Measurements from ENCODE around the gene IL5RA. TPM values are rescaled to one million over a fixed set of nuclear protein-coding genes. Genes with fewer than 3 reads are reported as not detected.

The IL5RA gene
- total RNA-seq, 2 donors from 2014 or later = not detected

DNA sequence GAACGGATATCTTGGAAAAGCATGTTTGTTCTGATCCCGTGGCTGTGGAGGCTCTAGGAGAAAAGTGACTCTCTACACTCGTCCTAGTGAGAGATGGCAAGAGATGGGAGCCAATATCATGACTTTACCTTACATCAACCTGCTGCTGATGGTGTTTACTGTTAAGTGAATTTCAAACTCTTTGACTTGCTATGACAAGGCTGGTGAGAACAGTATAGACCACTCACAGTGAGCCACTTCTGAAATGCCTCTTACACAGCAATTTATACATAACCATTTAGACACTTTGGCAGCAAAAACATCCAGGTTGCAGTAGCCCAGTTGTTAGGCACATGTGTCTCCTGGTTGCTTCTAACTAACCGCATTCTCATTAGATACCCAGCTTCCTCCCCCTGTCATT, 43.3 kb downstream of the IL5RA start:
- no peak overlapping the region for H3K4me3 Mint-ChIP-seq
- Histone ChIP-seq H3K4me3 (ENCODE audit: low read length) (no peak overlapping the region), H3K9ac (ENCODE audit: extremely low read depth, low read length, poor library complexity, severe bottlenecking) (no peak overlapping the region), H3K27me3 (ENCODE audit: control insufficient read depth, insufficient read depth, low read length, poor library complexity, severe bottlenecking) (no peaks in the 10 kb centered on the region), H3K9me3 (ENCODE audit: control insufficient read depth, low read length) (no peaks in the 10 kb centered on the region), H3K36me3 (ENCODE audit: control insufficient read depth, insufficient read depth, low read length) (no peaks in the 10 kb centered on the region), H3K4me1 (ENCODE audit: control insufficient read depth, insufficient read depth, low read length) (no peaks in the 10 kb centered on the region), H3K27ac (ENCODE audit: low read depth, low read length) (no peak overlapping the region)
- TF ChIP-seq, protein P1, sequence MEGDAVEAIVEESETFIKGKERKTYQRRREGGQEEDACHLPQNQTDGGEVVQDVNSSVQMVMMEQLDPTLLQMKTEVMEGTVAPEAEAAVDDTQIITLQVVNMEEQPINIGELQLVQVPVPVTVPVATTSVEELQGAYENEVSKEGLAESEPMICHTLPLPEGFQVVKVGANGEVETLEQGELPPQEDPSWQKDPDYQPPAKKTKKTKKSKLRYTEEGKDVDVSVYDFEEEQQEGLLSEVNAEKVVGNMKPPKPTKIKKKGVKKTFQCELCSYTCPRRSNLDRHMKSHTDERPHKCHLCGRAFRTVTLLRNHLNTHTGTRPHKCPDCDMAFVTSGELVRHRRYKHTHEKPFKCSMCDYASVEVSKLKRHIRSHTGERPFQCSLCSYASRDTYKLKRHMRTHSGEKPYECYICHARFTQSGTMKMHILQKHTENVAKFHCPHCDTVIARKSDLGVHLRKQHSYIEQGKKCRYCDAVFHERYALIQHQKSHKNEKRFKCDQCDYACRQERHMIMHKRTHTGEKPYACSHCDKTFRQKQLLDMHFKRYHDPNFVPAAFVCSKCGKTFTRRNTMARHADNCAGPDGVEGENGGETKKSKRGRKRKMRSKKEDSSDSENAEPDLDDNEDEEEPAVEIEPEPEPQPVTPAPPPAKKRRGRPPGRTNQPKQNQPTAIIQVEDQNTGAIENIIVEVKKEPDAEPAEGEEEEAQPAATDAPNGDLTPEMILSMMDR (conservative IDR thresholded peaks at IDR 0.05) = no peak
- H3K27me3 Mint-ChIP-seq (ENCODE audit: insufficient read depth) = peaks cover 2% of the 10 kb centered on the region
- H3K27ac Mint-ChIP-seq = no peak overlapping the region
- 96 to 98% methylated on average over 4 of the region's 4 CpGs for WGBS, 2 experiments (ENCODE audit: insufficient coverage in 1 of 2, insufficient read length in 1 of 2)
- no peak for DNase-seq
- H3K4me1 Mint-ChIP-seq = peaks cover 16% of the 10 kb centered on the region
- H3K9me3 Mint-ChIP-seq = no peaks in the 10 kb centered on the region
- no peaks in the 10 kb centered on the region for H3K36me3 Mint-ChIP-seq (ENCODE audit: low read depth)

DNA sequence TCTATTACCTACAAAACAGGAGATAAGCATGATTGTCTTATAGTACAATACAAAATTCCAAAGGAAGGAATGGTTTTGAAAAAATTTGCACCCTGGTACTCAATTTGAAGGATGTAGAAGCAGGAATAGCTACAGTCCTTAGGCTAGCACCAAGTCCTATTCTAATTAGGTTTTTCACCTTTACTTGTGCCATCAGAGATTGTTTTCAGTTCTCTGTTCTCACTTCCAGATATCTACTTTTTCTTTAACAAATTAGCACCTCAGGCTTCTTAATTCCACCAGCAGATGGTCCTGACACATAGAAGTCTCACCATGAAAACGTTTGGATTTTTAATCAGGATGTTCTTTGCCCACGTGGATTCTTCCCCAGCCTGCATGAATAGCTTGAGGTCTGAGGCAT, 43.8 kb downstream of the IL5RA start:
- Mint-ChIP-seq H3K36me3 (ENCODE audit: low read depth) (no peaks in the 10 kb centered on the region), H3K9me3 (no peaks in the 10 kb centered on the region), H3K4me3 (no peak overlapping the region), H3K27ac (no peak overlapping the region), H3K27me3 (ENCODE audit: insufficient read depth) (peaks cover 2% of the 10 kb centered on the region), H3K4me1 (peaks cover 16% of the 10 kb centered on the region)
- Histone ChIP-seq H3K9me3 (ENCODE audit: control insufficient read depth, low read length) (no peaks in the 10 kb centered on the region), H3K4me3 (ENCODE audit: low read length) (no peak overlapping the region), H3K36me3 (ENCODE audit: control insufficient read depth, insufficient read depth, low read length) (no peaks in the 10 kb centered on the region), H3K27ac (ENCODE audit: low read depth, low read length) (no peak overlapping the region), H3K9ac (ENCODE audit: extremely low read depth, low read length, poor library complexity, severe bottlenecking) (no peak overlapping the region), H3K4me1 (ENCODE audit: control insufficient read depth, insufficient read depth, low read length) (no peaks in the 10 kb centered on the region), H3K27me3 (ENCODE audit: control insufficient read depth, insufficient read depth, low read length, poor library complexity, severe bottlenecking) (no peaks in the 10 kb centered on the region)
- TF ChIP-seq, protein P1 (conservative IDR thresholded peaks at IDR 0.05) = no peak
- 69 to 86% methylated on average over 2 of the region's 2 CpGs for WGBS, 2 experiments (ENCODE audit: insufficient coverage in 1 of 2, insufficient read length in 1 of 2)
- no peak for DNase-seq

DNA sequence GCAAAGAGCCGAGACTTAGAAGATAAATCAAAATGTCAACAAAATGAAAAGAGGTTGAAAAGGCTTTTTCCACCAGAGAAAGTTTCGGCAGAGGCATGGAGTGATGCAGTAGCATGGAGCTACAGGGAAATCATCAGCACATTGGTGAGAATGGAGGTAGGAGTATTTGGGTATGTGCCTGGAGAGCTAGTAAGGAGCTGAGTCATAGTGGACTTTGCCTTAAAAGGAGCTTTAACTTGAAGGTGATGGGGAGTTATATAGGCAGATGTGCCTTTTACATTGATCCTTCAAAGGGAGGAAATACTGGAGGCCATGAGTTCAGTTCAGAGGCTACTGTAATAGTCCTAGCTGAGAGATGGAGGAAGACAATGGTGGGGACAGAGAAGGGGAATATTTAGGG, 44.3 kb downstream of the IL5RA start:
- Histone ChIP-seq H3K27me3 (ENCODE audit: control insufficient read depth, insufficient read depth, low read length, poor library complexity, severe bottlenecking) (no peaks in the 10 kb centered on the region), H3K36me3 (ENCODE audit: control insufficient read depth, insufficient read depth, low read length) (no peaks in the 10 kb centered on the region), H3K27ac (ENCODE audit: low read depth, low read length) (no peak overlapping the region), H3K4me1 (ENCODE audit: control insufficient read depth, insufficient read depth, low read length) (no peaks in the 10 kb centered on the region), H3K9ac (ENCODE audit: extremely low read depth, low read length, poor library complexity, severe bottlenecking) (no peak overlapping the region), H3K4me3 (ENCODE audit: low read length) (no peak overlapping the region), H3K9me3 (ENCODE audit: control insufficient read depth, low read length) (no peaks in the 10 kb centered on the region)
- peaks cover 21% of the 10 kb centered on the region for H3K4me1 Mint-ChIP-seq
- H3K4me3 Mint-ChIP-seq = no peak overlapping the region
- no peaks in the 10 kb centered on the region for H3K36me3 Mint-ChIP-seq (ENCODE audit: low read depth)
- TF ChIP-seq, protein P1 (conservative IDR thresholded peaks at IDR 0.05) = no peak
- H3K27me3 Mint-ChIP-seq (ENCODE audit: insufficient read depth) = peaks cover 2% of the 10 kb centered on the region
- no peak overlapping the region for H3K27ac Mint-ChIP-seq
- H3K9me3 Mint-ChIP-seq = no peaks in the 10 kb centered on the region
- DNase-seq = no peak
- 94 to 100% methylated on average over 2 of the region's 2 CpGs for whole genome bisulfite sequencing, 2 experiments (ENCODE audit: insufficient coverage in 1 of 2, insufficient read length in 1 of 2)

Data from endodermal cell (in vitro differentiated cells).